Daoy (cell line): Measurements from ENCODE around the gene HSH2D. TPM values are rescaled to one million over a fixed set of nuclear protein-coding genes. Genes with fewer than 3 reads are reported as not detected.
"Not testable (repeated sequence)": the region's sequence is repeated elsewhere in the genome, so short reads cannot be mapped to it uniquely, and the experiment has no call there.

Source experiments
- DNase-seq: peaks from one replicate; pipeline ENCODE4 v3.0.0-alpha.2; 2015; ENCODE audit warnings: low read depth
- total RNA-seq: library from RNA; depleted of rRNA; stranded (reverse); fragments of >200 nt; shearing (Covaris generic); gene quantifications from 2 replicates; pipeline ENCODE4 v1.2.3, GENCODE V29; 2014

Gene HSH2D
- total RNA-seq, 1 experiment from 2014 or later, result not detected

DNA sequence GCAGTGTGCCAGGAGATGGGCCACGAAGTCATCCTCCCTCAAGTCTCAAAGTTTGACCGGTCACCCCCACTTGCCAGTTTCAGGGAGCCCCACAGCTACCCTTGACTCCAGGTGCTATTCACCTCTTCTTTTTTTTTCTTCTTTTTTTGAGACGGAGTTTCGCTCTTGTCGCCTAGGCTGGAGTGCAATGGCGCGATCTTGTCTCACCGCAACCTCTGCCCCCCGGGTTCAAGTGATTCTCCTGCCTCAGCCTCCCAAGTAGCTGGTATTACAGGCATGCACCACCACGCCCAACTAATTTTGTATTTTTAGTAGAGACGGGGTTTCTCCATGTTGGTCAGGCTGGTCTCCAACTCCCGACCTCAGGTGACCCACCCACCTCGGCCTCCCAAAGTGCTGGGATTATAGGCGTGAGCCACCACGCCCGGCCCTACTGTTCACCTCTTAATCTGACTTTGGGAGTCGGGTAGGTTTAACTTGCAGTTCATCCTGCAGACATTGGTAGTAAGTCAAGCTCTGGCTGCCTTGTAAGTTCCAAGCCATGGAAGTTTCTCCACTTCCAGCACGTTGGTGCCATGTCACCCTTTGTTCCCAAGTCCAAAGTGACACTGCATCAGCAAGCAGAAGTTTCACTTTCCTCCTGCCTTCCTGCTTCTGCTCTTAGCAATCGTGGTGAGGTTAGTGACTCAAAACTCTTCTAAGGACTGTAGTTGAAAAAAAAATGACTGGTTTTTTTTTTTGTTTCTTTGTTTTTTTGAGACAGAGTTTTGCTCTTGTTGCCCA is 24.2 kb upstream of the HSH2D start:
- DNase-seq, result not testable (repeated sequence)

DNA sequence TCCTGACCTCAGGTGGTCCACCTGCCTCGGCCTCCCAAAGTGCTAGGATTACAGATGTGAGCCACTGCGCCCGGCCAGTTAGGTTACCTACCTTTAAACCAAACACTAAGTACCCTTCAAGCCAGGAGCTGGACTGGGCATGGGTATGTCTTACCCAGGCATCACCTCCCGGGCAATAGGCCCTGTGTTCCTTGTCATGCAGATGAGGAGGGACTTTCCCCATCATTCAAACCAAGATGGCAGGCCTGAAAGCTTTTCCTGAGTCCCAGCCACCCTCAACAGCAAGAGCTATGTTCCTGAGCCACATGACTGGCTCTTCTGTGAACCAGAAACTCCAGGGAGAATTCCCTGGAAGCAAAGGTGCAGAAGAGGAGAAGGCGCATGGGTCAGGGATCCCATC is 22.3 kb upstream of the HSH2D start:
- no peak for DNase-seq

DNA sequence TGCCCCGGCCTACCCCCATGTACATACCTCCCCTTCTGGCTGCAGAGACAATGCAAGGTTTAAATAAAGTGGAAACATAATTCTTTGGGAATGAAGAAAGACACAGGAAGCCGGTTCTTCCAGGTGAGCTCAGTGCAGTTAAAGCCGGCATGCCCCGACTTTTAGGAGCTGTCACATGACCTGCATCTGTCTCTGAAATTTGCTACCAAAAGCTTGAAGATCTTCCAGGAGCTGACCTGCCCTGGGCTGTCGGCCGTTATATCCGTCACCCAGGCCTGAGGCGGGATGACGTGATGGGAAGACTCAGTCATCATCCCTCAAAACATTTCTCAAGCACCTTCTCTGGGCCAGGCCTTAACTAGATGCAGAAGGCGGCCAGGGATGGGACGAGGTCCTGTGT is 21.5 kb upstream of the HSH2D start:
- DNase-seq, result no peak

DNA sequence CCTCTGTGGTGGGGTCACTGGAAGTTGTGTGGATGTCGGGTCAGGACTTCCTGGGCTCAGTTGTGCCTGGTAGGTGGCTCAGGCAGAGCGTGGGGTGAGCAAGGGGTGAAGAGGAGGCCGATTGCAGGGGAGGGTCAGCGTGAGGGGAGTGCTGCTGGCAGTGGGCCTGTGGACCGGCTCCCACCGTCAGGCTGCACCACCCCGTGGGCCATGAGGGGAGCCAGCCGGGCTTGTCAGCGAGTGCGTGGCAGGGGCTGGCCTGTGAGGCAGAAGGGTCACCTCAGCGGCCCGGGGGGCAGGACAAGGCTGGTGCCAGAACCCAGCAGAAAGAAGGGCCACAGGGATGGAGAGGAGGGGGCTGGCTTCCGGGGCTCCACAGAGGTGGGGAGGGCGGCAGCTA is 18.5 kb upstream of the HSH2D start:
- no peak for DNase-seq

DNA sequence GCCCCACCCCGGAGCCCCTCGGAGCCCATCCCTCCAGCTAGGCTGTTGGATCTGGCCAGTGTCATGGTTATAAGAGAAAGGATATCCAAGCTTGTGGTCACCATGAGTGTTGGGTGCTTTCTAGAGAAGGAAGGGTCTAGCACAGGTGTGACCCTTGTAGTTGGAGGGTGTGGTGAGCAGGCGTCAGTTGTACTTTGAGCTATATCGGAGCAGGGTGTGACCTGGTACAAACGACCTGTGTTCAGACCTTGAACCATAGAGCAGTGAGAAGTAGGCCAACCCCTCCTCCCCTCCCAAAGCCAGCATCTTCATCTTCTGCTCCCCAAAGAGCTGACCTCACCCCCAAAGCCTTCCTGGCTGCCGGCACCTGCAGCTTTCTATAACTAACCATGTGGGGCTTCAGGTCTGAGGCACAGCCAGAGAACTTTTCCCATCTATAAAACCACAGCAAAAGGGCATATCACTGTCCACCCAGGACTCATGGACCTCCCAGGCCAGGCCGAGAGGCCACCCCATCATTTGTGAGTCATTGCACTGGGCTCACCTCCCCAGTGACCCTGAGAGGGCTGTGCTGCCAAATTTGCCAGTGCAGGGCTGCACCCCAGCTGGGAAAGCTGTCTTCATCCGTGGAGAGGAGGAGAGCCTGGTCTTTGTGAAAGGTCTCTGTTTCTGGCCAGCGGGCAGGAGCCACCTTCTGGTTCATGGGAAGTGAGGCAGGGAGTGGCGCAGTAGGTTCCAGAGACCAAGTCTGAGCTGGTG is 17.6 kb upstream of the HSH2D start:
- no peak for DNase-seq

DNA sequence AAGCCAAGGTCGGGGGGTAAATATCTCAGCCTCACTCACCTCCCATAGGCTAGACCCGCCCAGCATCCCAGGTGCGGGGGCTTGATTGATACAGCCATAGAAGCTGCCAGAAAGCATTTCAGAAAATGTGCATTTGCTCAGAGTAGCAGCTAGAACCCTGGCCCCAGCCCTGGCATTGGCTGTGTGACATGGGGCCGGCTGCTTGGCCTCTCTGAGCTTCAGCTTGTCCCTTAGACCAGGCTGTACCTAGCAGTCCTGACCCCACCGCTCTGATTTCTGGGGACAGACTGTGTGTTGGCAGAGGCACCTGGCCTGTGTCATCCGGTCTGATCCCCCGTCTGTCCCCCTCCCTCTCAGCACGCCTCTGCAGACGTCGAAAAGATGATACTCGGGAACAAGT is 16.4 kb upstream of the HSH2D start:
- DNase-seq, result no peak

DNA sequence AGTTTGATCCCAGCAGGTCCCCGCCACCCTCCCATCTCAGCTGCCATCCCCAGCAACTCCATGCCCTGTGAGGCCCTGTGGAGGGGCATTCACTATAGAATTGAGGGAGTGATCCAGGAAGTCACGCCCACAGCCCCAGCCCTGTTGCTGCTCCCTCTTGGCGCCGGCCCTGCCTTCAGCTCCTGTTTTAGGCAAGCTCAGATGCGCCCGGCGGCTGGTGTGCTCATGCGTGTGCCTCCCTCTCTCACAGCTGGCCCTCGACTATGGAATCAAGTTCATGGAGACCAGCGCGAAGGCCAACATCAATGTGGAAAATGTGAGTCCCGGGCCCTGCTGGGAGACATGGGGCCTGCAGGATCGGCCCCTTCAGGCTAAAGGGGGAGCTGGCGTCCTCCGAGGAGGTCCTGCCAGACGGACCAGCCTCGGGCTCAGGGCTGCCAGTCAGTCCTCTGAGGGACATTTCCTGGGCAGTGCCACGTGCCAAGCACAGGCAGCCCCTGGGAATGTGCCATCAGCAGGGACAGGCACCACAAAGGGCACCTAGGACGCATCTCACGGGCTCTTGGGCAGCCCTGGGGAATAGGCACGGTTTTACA is 15.6 kb upstream of the HSH2D start:
- DNase-seq, result no peak

DNA sequence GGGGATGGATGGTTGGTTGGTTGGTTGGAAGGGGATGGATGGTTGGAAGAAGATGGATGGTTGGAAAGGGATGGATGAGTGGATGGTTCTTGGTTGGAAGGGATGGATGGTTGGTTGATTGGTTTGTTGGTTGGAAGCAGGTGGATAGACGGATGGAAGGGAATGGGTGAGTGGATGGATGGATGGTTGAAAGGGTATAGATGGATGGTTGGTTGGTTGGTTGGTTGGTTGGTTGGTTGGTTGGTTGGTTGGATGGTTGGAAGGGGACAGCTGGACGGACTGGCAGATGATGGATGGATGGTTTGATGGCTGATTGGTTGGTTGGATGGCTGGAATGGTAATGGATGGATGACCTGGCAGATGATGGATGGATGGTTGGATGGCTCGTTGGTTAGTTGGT is 11.8 kb upstream of the HSH2D start:
- DNase-seq, result no peak

DNA sequence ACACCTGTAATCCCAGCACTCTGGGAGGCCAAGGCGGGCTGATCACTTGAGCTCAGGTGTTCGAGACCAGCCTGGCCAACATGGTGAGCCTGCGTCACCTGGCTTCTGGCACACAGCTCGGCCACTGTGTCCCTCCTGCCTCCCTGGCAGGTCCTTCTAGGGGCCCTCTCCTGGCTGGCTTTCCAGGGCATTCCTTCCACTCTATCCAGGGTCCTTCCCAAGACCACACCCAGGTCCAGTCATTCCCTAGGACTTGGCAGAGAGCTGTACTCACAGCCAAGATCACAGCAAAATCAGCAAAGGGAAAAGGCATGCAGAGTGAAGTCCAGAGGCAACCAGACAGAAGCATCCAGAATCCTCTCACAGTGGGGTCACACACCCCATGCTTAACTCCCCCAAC is 9.7 kb upstream of the HSH2D start:
- DNase-seq, result no peak

DNA sequence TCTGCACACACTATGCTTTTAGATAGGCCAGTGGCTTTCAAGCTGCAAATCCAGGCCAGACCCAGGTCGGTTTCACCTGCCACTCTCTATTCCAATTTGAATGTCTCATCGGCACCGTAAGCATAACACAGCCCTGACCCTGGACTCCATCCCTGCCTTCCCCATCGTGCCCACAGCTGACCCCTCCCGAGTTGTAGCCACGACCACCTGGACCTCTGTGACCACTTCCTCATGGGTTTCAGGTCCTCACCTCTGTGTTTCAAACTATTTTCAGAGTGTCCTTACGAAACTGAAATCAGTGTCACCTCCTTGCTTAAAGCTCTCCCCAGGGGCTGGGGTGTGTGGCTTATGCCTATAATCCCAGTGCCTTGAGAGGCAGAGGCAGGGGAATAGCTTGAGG is 9.0 kb upstream of the HSH2D start:
- DNase-seq, result no peak

DNA sequence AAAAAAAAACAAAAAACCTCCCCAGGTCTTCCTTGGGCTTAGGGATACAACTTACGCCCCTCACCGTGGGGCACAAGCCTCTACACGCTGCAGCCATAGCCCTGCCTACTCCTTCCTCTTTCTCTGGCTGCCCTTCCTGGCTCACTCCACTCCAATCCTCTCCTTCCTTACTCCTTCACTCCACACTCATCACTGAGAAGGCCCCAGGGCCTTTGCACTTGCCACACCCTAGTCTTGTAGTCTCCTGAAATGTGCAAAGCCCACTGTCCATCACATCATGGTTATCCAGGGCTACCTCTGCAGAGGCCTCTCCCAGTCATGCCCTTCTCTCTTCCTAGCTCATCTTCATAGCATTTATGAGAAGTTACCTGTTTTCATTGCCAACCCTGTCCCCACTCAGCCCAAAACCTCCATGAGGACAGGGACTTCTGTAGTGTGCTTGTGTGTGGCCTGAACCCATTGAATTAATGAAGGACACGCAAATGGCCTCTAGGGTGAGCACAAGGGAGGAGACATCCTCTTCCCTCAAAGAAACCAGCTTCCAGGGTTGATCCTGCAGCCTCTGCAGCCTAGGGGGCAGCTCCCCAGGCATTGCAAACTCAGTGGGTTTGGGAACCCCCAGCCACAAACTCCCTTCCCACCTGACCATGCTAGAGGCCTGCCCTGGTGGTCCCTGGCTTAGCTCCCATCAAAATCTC is 7.9 kb upstream of the HSH2D start:
- DNase-seq, result no peak

DNA sequence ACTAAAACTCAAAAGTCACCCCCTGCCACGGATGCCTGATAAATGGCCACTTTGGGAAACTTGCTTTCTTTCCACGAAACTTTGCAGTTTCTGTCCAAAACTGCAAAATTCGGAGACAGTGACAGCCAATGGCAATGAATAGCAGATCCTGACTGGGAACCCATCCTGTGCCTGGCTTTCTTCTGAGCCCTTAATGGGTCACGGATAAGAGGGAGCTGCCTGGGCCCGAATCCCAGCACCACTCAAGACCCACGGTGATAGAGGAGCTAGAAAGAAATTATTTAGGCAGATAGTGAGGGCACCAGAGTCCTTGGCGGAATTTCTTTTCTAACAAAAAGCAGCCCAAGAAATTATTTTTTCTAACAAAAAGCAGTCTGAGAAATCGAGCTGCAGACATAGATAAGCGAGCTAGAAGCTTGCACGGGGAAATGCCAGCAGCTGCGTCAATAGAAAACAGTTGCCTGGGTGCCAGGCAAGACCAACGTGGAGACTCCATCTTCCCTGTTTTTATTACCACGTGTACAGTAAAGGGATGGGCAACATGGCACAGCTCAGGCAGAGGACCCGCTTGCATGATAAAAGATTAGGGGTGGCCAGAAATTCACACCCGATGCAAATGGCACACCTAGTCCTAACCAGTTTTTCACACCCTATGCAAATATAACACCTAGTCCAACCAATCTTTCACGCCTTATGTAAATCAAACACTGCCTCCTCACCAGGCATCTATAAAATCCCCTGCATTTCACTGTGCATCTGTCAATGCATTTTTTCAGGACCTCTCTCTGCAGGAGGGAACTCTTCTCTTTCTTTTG is 7.1 kb upstream of the HSH2D start:
- DNase-seq, result no peak

DNA sequence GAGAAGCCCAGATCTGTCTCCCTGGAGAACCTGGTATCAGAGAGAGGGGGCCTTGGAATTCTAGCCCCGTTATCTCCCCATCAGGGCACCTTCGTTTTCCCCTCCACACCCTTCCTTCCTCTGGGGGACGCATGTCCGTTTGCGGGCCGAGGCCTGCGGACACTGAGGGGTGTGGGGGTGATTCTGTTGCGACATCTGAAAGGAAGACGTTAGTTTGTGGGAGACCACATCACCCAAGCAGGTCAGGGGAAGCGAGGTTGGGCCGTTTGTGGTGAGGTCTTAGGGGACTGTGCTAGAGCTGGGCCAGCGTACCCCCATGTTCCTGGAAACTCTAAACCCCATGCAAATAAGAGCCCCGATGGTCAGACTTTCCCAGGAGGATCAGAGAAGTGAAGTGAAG is 3.7 kb upstream of the HSH2D start:
- no peak for DNase-seq

DNA sequence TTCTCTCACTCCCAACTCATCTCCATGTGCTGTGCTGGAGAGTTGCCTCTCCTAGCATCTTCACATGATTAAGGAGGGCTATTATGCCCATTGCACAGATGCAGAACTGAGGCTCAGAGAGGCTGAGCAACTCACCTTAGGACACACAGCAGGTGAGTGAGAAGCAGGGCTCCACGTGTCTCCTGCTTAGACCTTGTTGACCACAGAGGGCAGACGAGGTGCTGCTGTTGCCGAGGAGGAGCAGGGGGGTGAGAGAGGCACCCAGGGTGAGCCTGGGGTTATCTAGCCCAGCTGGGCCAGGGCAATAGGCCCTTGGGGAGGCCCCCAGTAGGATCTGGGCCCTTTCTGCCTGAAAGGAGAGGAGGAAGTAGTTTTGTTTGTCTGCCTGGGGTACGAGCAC is 2.4 kb upstream of the HSH2D start:
- no peak for DNase-seq

DNA sequence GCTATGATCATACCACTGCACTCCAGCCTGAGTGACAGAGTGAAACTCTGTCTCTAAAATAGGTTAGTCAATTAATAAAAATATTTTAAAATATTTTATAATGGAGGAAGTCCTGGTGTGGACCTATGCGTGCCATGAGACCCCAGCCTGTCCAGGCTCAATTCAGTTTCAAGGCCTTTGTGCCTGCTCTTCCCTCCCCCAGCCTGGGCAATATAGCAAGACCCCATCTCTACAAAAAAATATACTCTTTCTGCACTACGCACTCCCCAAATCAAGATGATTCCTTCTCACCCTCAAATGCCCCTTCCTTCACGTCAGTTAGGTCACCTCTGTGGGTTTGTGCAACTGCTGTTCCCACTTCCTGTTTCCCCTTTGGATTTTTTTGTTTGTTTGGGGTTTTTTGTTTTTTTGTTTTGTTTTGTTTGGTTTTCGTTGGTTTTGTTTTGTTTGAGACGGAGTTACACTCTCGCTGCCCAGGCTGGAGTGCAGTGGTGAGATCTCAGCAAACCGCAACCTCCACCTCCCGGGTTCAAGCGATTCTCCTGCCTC is 1.4 kb upstream of the HSH2D start:
- DNase-seq, result no peak

DNA sequence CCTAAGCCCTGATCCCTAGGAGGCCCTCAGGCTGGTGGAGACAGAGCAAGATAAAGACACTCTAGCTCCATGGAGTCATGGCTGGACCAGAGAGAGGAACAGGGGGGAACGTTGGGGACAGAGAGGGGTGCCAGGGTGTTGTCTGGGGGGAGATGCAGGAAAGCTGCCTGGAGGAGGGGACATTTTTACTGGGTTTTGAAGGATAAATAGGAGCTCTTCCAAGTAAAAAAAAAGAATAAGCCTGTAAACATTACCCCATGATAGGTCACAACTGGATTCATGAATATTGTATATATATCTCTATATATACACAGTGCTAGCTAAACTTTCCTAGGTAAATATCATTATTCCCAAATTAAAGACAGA is 714 bp downstream of the HSH2D start:
- no peak for DNase-seq

DNA sequence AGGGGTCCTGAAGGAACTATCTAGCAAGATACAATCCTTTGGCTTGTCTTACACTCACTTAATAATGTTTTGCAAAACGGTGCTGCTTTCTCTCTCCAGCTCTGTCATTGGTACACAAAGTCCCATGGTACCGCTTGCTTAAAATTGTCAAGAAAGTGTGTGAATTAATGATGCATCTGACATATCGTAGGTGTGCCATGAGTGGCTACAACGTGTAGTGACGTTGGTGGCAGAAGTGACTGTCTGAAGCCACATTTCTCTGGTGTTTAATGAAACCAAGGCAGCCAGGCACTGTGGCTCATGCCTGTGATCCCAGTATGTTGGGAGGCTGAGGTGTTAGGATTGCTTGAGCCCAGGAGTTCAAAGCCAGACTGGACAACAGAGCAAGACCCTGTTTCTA is 2.6 kb downstream of the HSH2D start:
- DNase-seq, result no peak

DNA sequence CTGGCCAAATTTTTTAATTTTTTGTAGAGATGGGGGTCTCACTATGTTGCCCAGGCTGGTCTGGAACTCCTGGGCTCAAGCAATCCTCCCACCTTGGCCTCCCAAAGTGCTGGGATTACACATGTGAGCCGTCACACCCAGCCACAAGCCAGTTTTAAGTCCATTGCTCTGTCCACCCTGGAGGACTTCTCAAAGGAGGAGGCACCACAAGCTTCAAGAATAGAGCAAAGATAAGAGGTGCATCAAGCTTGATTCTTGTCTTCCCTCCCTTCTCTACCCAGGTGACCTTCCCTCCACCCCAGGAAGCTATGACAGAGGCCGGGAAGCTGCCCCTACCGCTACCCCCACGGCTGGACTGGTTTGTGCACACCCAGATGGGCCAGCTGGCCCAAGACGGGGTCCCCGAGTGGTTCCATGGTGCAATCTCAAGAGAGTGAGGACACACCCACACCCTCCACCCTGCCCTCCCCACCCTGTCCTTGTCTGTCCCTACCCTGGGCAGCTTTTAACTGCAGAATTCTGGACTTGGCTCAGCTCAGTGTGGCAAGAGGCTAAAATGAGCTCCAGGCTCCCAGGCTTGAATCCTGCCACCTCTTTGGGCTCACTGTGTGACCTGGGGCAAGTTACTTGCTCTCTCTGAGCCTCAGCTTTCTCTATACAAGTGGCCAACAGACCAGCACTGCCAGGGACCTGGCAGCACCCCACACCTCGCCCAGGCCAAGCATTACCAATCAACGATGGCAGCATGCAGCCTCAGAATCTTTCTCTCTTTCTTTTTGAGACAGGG is 5.2 kb downstream of the HSH2D start:
- no peak for DNase-seq

DNA sequence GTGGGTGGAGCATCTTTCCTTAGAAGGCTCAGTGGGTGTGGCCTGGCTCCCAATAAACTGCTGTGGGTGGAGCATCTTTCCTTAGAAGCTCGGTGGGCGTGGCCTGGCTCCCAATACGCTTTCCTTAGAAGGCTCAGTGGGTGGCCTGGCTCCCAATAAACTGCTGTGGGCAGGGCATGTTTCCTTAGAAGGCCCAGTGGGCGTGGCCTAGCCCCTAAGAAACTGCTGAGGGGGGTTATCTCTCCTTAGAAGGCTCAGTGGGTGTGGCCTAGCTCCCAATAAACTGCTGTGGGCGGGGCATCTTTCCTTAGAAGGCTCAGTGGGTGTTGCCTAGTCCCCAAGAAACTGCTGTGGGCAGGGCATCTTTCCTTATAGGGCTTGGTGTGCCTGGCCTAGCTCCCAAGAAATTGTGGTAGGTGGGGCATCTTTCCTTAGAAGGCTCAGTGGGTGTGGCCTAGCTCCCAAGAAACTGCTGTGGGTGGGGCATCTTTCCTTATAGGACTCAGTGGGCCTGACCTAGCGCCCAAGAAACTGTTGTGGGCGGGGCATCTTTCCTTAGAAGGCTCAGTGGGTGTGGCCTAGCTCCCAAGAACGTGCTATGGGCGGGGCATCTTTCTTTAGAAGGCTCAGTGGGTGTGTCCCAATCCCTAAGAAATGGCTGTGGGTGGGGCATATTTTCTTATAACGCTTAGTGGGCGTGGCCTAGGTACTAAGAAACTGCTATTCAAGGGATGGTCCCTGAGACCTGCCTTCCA is 10.3 kb downstream of the HSH2D start:
- DNase-seq, result no peak

DNA sequence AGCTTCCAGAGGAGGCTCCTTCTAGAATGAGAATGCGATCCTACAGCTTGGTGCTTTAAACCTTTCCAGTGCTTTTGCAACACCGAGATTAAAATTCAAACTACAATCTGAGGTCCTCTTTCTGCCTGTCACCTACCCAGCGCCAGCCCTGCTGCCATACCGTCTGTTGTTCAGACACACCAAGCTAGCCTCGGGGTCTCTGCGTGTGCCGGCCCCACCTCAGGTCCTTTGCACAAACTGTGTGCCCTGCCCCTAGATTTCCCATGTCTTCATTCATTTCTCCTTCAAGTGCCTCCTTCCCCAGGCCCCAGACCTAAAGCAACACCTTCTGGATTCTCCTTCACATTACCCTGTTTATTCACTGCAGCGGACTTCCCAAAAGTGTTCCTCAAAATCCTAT is 11.1 kb downstream of the HSH2D start:
- DNase-seq, result no peak
